SK-N-SH (cell line): ENCODE measurements around the gene SPDYE3.
"Not testable (repeated sequence)": the region's sequence is repeated elsewhere in the genome, so short reads cannot be mapped to it uniquely, and the experiment has no call there.

ENCODE experiments used
- CHD2 ChIP-seq: fragments of 150-350 bp; IDR thresholded peaks from 2 replicates; pipeline ENCODE4 v1.6.1; 2018; ENCODE audit warnings: low read length; ENCODE audit not compliant: partially characterized antibody
- TF ChIP-seq, protein P1 (sequence below): fragments of 200-600 bp; sonication (generic); IDR thresholded peaks from 2 replicates; pipeline ENCODE4 v1.6.1; 2017; ENCODE audit warnings: antibody characterized with exemption, mild to moderate bottlenecking, moderate library complexity

DNA sequence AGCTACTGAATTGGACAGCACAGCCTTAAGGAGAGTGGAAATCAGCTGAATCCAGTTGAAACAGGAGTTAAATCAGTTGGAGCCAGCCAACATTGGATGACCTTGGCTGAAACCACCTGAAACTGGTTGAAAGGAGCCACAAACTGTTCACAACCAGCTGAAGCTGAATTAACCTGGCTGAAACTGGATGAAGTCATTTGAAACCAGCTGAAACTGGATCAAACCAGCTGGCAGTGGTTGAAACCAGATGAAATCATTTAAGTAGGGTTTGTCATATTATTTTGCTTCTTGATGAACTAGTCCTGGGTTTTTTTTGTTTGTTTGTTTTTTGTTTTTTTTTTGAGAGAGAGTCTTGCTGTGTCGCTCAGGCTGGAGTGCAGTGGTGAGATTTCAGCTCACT, 15.3 kb upstream of the SPDYE3 start:
- not testable (repeated sequence) for TF ChIP-seq CHD2
- TF ChIP-seq, protein P1, sequence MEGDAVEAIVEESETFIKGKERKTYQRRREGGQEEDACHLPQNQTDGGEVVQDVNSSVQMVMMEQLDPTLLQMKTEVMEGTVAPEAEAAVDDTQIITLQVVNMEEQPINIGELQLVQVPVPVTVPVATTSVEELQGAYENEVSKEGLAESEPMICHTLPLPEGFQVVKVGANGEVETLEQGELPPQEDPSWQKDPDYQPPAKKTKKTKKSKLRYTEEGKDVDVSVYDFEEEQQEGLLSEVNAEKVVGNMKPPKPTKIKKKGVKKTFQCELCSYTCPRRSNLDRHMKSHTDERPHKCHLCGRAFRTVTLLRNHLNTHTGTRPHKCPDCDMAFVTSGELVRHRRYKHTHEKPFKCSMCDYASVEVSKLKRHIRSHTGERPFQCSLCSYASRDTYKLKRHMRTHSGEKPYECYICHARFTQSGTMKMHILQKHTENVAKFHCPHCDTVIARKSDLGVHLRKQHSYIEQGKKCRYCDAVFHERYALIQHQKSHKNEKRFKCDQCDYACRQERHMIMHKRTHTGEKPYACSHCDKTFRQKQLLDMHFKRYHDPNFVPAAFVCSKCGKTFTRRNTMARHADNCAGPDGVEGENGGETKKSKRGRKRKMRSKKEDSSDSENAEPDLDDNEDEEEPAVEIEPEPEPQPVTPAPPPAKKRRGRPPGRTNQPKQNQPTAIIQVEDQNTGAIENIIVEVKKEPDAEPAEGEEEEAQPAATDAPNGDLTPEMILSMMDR = not testable (repeated sequence)
